Breast epithelium (tissue), 3 donors: ENCODE measurements around the gene HVCN1.

ENCODE experiments used
- CTCF ChIP-seq, 3 donors: fragments of 450-650 bp; IDR thresholded peaks; one replicate each; pipeline ENCODE4 v1.5.1; 2016 to 2017; ENCODE audit warnings: antibody characterized with exemption in 3 of 3, mild to moderate bottlenecking in 3 of 3, moderate library complexity in 3 of 3
- POLR2A ChIP-seq: fragments of 450-650 bp; IDR thresholded peaks from one replicate; pipeline ENCODE4 v1.6.1; 2016; ENCODE audit warnings: antibody characterized with exemption, mild to moderate bottlenecking, moderate library complexity
- POLR2AphosphoS5 ChIP-seq, 3 donors: sonication (generic); formaldehyde crosslinking; IDR thresholded peaks; one replicate each; pipeline ENCODE4 v1.6.1; 2017; ENCODE audit warnings: antibody characterized with exemption in 3 of 3

GRCh38 chr12:110616471-110617115 is 72.3 kb downstream of the HVCN1 start:
- TF ChIP-seq CTCF (IDR thresholded peaks at IDR 0.05), result no peak
- no peak for TF ChIP-seq POLR2A
- TF ChIP-seq POLR2AphosphoS5 (IDR thresholded peaks at IDR 0.05), result no peak
